ENCODE measurements around the gene NKX1-1.

- TF ChIP-seq CTCF (IDR thresholded peaks at IDR 0.05; ENCODE audit: insufficient read depth, low read length, poor library complexity, severe bottlenecking) (no peak), EZH2phosphoT487 (conservative IDR thresholded peaks at IDR 0.05; ENCODE audit: low read length) (no peak)
These were observed 45.0 kb upstream of the NKX1-1 start for GRCh38 chr4:1451106-1451751.
